Activated gamma-delta T cell (primary cell): ENCODE results near the gene DDA1.
"Not testable (repeated sequence)": the region's sequence is repeated elsewhere in the genome, so short reads cannot be mapped to it uniquely, and the experiment has no call there.

Source experiments
- DNase-seq: peaks from one replicate; lab custom pipeline; 2025; lab: John Stamatoyannopoulos, UW
- total RNA-seq, 2 donors: gene quantifications; one replicate each; lab custom pipeline; 2026; lab: John Stamatoyannopoulos, UW

Gene DDA1
- total RNA-seq, result 37.7 to 39.6 reads per million in 2 donors

DNA sequence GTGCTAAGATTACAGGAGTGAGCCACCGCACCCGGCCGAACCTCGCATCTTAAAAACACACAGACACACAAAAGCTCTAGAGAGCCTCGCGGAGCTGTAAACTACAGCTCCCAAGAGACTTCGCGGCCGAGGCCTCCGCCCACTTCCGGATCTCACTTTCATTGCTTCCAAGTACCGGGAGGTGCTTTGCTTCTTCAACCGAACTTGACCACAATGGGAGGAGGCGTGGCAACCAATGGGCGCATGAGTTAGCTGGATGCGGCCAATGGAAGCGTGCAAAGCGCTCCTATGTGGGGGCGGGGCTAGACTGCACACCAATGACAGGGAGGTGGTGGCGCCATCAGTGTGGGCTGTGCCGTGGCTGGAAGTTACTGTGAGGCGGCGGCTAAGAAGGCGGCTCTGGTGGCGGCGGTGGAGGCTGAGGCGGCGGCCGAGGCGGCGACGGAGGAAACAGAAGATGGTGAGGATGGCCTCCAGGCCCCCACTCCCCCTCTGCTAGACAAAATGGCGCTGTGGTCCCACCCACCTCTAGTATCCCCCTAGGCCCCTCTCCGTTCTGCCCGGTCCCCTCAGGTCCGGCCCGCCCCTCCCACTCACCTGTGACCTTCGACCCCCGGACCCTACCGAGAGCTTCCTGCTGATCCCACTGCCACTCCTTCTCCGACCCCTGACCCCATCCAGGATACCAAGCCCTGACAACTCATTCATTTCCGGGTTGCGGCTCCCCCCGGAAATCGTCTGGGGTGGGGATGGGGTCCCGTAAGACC, at the start of gene DDA1:
TSS of gene DDA1 (plus strand) at position 366 of the 767 bp plus-strand sequence. CDS start at position 458, 92 bp downstream.
- DNase-seq, result peak; percentile 78

DNA sequence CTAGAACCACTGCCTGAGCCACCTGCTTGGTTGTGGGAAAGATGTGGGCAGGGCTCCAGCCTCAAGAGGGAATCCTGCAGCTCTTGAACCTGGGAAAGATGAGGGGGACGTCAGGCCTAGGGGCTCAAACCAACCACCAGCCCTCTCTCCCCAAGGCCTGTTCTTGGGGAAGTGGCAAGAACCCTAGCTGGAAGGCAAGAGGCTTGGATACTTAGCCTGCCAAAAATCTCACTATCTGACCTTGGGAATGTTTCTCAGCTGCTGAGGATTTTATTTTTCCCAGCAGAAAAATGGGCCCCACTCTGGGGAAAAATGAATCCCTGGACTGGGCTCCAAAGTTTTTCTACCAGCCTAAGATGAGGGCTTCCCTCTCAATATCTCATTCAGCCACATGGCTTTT, 49.4 kb upstream of the DDA1 start:
- DNase-seq, result no peak

DNA sequence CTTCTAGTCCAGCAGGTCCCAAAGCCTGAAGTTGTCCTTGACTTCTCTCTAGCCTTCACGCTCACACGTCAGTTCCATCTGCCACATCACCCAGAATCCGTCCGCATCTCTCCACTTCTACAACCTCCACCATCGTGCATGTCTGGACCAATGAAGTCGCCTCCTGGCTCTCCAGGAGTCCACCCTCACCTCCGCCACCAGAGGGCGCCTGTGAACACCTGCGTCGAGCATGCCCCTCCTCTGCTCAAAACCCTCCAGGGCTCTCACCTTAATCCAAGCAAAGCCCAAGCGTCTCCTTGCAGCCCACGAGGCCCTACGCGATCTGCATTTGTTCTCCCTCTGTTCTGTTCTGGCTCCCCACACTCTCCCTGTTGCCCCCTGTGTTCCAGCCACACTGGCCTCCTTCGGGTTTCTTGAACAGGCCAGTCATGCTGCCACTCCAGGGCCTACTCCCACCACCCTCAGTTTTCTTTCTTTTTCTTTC, 48.5 kb upstream of the DDA1 start:
- DNase-seq, result peak; percentile 58

DNA sequence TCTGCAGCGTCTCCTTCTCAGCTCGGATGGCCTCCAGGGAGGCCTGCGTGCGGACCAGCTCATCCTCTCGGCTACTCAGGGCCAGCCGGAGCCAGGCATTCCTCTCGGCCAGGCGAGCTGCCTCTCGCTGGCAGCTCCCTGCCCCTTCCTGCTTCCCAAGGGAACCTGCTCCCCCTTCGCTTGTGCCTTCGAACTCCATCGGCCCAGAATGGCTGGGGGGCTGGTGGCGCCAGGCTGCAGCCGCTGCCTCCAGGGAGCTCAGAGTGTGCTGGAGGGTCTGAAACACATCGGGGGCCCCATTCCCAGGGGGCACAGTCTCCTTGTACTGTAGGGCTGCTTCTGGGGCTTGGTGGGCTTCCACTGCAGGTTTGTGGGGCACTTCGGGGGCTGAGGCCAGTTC, 46.8 kb upstream of the DDA1 start:
- DNase-seq, result no peak

DNA sequence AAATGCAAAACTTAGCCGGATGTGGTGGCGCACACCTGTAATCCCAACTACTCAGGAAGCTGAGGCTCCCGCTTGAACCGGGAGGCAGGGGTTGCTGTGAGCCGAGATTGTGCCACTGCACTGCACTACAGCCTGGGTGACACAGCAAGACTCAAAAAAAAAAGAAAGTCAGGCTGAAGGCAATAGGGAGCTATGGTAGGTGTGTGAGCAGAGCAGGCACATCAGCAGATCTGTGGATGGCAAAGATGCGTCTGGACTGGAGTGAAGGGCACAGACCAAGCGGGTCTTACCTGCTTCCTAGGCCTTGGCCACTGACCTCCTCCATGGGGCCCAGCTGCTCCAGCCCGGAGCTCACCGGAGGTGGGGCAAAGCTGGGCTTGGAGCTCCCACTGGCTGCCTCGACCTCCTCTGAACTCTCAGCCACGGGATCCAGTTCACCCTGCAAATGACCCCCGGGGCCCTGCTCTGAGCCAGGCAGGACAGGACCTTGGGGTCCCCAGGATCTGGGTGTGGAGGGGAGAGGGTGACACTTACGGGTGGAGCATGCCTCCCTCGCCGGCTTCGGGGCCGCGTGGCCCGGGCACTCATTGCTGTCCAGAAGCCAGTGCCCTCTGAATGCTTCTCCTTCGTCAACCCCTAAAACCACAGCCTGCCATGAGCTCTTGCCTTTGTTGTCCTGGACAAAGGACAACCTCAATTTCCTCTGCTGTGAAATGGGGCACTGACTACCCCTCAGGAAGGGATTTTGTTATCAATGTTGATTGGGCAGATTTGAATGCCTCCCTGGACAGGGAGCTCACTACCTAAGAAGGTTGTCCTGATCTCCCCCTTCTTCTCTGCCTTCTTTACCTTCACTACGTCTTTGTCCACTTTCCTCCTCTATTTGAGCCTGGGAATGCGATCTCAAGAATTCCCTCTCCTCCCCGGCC, 45.4 kb upstream of the DDA1 start:
- DNase-seq, result no peak

DNA sequence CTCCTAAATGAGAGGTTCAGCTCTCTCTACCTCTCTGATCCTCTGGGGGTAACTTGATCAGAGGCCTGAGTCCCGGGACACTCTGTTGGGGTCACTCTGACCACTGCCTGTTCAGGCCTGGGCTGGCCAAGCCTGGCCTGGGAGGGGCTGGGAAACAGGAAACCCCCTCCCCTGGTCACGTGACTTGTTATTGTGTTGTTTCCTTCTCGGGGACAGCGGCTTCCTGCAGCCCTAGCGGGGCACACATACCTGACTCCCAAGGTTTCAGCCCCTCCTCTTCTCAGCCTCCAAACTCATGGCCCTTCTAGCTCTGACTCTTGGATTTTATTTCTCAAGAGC, 44.8 kb upstream of the DDA1 start, which contains the start of gene USHBP1:
TSS of gene USHBP1 (minus strand) at position 105 of the 339 bp plus-strand sequence. CDS start 446 bp downstream, outside the sequence.
- no peak for DNase-seq

DNA sequence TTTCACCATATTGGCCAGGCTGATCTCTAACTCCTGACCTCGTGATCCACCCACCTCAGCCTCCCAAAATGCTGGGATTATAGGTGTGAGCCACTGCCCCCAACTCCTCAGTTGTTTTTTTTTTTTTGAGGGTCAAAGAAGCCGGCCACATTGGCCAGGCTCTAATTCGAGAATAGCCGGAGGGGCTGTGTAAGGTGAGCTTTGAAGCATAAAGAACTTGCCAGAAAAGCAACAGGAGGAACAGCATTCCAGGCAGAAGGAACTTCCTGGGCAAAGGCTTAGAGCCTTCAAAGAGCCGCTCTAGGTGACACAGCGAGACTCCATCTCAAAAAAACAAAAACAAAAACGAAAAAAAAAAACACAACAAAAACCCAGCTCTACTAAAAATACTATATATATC, 43.3 kb upstream of the DDA1 start:
- no peak for DNase-seq

DNA sequence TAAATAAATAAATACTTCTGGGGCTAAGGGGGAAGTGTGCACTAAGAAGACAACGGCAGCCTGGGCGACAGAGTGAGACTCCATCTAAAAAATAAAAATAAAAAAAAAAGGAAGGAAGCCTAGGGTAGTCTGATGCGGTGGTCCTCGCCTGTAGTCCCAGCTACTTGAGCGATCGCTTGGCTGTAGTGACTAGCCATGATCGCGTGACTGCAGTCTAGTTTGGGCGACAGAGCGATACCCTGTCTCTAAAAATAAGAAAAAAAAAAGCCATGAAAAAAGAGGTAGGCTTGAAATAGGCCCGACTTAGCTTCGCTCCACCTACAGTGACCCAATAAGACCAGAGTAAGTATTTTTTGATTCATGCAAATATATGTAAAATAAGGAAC, 42.8 kb upstream of the DDA1 start:
- DNase-seq, result no peak

DNA sequence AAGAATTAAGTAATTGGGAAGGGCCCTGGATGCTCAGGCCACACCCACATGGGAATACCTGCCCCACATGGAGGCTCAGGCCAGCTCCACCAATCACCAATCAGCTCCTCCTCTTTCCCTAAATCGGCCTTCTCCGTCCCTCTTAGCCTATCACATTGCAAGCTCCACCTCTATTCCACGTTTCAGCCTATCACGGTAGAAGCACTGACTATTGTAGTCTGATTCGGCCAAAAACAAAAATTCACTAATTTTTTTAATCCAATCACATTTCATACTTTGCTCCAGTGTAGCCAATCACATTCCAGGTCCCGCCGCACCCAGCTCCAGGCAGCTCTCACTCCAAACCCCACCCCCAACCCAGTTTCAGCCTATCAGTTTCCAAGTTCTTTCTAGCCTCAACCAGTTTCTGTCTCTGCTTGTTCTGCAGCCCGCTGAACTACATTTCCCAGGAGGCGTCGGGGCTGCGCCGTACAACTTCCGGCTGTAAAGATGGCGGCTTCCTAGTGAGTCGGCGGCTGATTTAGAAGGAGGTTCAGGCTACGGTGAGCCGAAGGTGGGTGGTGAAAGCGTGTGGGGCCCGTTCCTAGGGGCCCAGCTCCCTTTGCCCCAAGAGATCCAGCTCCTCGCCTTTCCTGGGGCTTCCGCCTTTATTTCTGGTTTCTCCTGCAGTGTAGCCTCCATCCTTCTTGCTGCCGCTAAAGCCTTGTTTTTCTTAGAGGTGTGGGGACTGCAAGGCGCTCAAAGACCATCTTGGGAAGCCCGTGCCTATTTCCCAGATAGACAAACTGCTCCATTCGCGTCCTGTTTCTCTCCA, 42.2 kb upstream of the DDA1 start, which contains the start of gene BABAM1:
TSS of gene BABAM1 (plus strand) at position 469 of the 814 bp plus-strand sequence. CDS start 1,364 bp downstream, outside the sequence.
- peak; percentile 70 for DNase-seq

DNA sequence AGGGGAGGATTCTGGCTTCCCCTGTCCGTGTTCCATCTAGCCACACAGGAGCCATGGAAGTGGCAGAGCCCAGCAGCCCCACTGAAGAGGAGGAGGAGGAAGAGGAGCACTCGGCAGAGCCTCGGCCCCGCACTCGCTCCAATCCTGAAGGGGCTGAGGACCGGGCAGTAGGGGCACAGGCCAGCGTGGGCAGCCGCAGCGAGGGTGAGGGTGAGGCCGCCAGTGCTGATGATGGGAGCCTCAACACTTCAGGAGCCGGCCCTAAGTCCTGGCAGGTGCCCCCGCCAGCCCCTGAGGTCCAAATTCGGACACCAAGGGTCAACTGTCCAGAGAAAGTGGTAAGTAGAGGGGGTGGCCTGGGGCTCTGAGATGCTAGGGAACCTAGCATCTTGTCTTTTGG, 40.6 kb upstream of the DDA1 start:
- DNase-seq, result no peak

DNA sequence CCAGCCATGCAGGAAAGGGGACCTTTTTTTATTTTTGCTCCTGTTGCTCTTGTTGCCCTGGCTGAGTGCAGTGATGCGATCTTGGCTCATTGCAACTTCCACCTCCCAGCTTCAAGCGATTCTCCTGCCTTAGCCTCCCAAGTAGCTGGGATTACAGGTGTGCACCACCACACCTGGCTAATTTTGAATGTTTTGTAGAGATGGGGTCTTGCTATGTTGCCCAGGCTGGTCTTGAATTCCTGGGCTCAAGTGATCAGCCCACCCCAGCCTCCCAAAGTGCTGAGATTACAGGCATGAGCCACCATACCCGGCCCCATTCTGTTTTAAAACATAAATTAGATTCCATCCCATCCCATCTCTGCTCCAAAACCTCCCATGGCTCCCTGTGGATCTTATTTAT, 34.5 kb upstream of the DDA1 start:
- not testable (repeated sequence) for DNase-seq

DNA sequence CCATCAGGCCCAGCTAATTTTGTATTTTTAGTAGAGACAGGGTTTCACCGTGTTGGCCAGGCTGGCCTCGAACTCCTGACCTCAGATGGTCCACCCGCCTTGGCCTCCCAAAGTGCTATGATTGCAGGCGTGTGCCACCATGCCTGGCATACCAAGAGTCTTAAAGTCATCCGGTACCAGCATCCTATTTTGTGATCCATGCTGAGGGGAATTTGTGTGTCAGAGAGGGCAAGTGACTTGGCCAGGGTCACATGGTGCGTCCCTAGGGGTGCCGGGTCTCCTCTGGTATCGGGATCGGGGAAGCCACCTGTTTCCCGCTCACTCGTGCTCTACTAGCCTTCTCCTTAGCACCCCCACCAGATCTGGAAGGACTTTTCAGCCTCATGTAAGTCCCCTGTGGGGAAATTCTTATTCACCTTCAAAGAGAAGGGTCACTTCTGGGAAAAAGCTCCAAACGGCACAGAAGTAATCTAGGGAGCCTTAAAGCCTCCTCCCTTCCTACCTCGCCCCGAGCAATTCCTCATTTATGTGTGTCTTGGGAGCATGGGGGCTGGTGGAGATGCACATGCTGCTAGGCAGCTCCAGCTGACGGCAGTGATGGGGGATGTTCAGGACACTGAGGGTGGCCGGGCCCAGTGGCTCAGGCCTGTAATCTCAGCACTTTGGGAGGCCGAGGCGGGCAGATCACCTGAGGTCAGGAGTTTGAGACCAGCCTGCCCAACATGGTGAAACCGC, 33.8 kb upstream of the DDA1 start:
- DNase-seq, result no peak

DNA sequence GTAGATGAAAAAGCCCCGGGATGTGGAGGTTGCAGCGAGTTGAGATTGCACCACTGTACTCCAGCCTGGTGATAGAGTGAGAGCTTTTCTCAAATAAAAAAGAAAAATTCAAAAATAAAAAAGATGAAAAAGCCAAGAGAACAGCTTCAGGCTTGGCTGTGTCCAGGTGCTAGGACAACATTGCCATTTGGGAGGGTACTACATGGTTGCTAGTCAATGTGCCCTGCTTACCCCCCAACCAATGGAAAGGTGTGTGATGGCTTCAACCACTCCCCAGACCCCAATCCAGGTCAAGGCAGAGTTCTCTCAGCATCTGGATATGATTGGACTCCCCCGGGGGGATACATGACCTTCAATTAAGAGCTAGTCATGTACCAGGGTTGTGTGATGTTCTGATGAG, 29.9 kb upstream of the DDA1 start:
- DNase-seq, result no peak

DNA sequence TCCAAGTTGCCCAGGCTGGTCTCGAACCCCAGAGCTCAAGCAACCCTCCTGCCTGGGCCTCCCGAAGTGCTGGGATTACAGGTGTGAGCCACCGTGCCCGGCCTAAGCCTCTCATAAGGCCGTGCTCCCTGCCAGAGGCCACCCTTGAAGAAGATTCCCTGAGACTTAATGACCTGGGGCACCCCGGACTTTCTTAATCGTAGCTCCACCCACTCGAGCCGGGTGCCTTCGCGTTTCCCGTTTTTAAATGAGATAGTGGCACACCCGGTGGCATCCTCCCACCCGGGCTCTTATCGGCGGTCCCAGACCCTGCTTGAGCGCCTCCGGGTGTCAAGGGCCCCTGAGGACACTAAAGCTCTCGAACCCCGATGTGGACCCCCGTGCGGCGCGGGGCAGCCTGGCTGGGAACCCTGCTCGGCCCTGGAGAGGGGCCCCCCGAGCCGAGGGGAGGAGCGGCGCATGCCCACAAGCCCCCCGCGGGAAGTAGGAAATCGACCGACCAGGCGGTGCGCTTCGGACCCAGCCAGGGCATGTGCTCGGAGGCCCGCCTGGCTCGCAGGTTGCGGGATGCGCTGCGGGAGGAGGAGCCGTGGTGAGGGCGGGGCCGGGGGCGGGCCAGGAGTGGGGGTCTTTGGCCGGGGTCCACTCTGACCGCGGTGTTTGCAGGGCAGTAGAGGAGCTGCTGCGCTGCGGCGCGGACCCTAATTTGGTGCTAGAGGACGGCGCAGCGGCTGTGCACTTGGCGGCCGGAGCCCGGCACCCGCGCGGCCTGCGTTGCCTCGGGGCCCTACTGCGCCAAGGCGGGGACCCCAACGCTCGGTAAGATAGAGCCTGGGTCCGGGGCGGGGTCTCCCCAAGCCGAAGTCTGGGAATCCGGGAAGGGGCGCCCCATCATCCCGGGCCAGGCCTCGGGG, 27.7 kb upstream of the DDA1 start, which contains the start of gene ANKLE1:
TSS of gene ANKLE1 (plus strand) at position 511 of the 914 bp plus-strand sequence. CDS start at position 531, 20 bp downstream.
- no peak for DNase-seq

DNA sequence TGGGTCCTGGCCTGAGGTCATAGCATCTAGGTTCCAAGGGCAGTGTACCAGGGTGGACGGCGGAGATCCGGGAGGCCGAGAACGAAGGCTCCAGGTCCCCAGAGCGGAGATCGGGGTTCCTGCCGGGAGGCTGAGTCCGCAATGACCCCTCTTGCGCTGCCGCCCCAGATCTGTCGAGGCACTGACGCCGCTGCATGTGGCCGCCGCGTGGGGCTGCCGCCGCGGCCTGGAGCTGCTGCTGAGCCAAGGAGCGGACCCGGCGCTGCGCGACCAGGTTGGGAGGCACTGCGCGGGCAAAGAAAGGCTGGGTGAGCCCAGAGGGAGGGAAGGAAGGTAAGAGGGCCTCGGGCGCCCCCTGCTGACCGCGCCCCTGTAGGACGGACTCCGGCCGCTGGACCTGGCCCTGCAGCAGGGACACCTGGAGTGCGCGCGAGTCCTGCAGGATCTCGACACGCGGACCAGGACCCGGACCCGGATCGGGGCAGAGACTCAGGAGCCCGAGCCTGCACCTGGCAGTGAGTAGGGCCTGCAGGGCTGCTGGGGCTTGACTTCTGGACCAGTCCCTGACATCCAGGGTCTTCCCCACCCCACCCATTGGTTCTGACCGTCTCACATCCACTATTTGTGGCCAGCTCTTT, 26.8 kb upstream of the DDA1 start:
- DNase-seq, result peak; percentile 49

DNA sequence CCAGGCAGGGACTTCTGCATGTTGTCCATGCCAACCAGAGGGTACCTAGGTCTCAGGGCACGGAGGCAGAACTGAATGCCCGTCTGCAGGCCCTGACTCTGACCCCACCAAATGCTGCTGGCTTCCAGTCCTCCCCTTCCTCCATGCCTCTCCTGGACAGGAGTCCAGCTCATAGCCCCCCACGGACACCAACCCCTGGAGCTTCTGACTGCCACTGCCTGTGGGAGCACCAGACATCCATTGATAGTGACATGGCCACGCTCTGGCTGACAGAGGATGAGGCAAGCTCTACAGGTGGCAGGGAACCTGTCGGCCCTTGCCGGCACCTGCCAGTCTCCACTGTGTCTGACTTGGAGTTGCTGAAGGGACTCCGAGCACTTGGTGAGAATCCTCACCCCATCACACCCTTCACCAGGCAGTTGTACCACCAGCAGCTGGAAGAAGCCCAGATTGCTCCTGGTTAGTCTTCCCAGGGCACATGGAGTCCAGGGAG, 25.8 kb upstream of the DDA1 start:
- no peak for DNase-seq

DNA sequence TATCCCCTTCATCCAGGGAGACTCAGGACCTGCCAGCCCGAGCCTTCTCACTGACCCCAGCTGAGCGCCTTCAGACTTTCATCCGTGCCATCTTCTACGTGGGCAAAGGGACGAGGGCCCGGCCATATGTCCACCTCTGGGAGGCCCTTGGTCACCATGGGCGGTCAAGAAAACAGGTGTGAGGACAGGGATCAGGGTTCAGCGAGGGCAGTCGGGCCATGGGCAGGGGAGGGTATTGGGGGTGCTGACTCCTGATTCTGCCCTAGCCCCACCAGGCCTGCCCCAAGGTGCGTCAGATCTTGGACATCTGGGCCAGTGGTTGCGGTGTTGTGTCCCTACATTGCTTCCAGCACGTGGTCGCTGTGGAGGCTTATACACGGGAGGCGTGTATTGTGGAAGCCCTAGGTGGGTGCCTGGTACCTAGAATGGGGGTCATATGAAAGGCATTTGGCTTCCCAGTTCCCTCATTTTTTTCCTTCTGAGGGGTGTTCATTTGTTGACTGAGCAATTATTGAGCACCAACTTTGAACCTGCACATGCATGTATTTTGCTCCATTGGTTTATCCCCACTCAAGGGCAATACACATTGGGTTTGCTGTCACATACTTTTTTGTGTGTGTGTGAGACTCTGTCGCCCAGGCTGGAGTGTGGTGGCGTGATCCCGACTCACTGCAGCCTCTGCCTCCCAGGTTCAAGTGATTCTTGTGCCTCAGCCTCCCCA, 23.8 kb upstream of the DDA1 start:
- DNase-seq, result no peak

DNA sequence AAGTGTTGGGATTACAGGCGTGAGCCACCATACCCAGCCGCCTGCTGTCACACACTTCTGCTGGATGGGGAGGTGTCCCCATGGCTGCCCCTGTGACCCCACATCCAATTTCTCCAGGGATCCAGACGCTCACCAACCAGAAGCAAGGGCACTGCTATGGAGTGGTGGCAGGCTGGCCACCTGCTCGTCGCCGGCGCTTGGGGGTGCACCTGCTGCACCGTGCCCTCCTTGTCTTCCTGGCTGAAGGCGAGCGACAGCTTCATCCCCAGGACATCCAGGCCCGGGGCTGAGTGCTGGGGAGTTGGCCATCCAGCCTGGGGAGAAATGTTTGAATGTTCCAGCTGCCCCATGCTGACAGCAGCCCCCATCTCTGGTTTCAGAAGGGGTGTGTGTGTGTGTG, 23.1 kb upstream of the DDA1 start:
- DNase-seq, result no peak
